ENCODE data around the gene ZNF775. TPM values are rescaled to one million over a fixed set of nuclear protein-coding genes. Genes with fewer than 3 reads are reported as not detected.

The ZNF775 gene
- polyA plus RNA-seq, result 1 to 10 TPM in 1 of 2 donors, under 1 TPM in 1; 0.81 to 1.6 TPM

GRCh38 chr7:150378853-150379440 lies at the start of gene ZNF775:
TSS of gene ZNF775 (plus strand) at chr7:150379330. CDS start at chr7:150388471, 9,141 bp downstream.
- Histone ChIP-seq H3K9me3 (ENCODE audit: control insufficient read depth in 2 of 2, insufficient read depth in 1 of 2, low read depth in 1 of 2, low read length in 1 of 2) (no peaks in the 10 kb centered on the region), H3K36me3 (ENCODE audit: control insufficient read depth in 2 of 2, insufficient read depth in 2 of 2, low read length in 1 of 2) (no peaks in the 10 kb centered on the region), H3K27ac (ENCODE audit: low read depth in 2 of 2, low read length in 1 of 2) (peak within 1 kb of the TSS; percentile 87 to 91), H3K4me3 (ENCODE audit: low read depth in 1 of 2, low read length in 2 of 2) (peak within 1 kb of the TSS; percentile 71 to 85), H3K4me1 (ENCODE audit: control insufficient read depth in 2 of 2, insufficient read depth in 2 of 2, low read length in 1 of 2) (peaks cover 8 to 17% of the 10 kb centered on the region in 2 donors), H3K27me3 (ENCODE audit: control insufficient read depth in 1 of 2, insufficient read depth in 2 of 2, low read length in 2 of 2) (no peaks in the 10 kb centered on the region)
- 0% methylated on average over 60 of the region's 60 CpGs for WGBS, 2 donors

GRCh38 chr7:150329331-150330120 lies 49.6 kb upstream of the ZNF775 start:
- peaks cover 0 to 2% of the 10 kb centered on the region in 2 donors for H3K9me3 ChIP-seq (ENCODE audit: control insufficient read depth in 2 of 2, insufficient read depth in 1 of 2, low read depth in 1 of 2, low read length in 1 of 2)
- peaks cover 3 to 4% of the 10 kb centered on the region in 2 donors for H3K4me1 ChIP-seq (ENCODE audit: control insufficient read depth in 2 of 2, insufficient read depth in 2 of 2, low read length in 1 of 2)
- no peak overlapping the region for H3K4me3 ChIP-seq (ENCODE audit: low read depth in 1 of 2, low read length in 2 of 2)
- no peak overlapping the region for H3K27ac ChIP-seq (ENCODE audit: low read depth in 2 of 2, low read length in 1 of 2)
- no peaks in the 10 kb centered on the region for H3K27me3 ChIP-seq (ENCODE audit: control insufficient read depth in 1 of 2, insufficient read depth in 2 of 2, low read length in 2 of 2)
- H3K36me3 ChIP-seq (ENCODE audit: control insufficient read depth in 2 of 2, insufficient read depth in 2 of 2, low read length in 1 of 2), result peaks cover 8 to 25% of the 10 kb centered on the region in 2 donors
- 82 to 86% methylated on average over 22 of the region's 22 CpGs for WGBS, 2 donors

- peaks cover 2 to 3% of the 10 kb centered on the region in 2 donors for H3K4me1 ChIP-seq (ENCODE audit: control insufficient read depth in 2 of 2, insufficient read depth in 2 of 2, low read length in 1 of 2)
- peaks cover 8 to 25% of the 10 kb centered on the region in 2 donors for H3K36me3 ChIP-seq (ENCODE audit: control insufficient read depth in 2 of 2, insufficient read depth in 2 of 2, low read length in 1 of 2)
- WGBS, 2 donors, result 94 to 95% methylated on average over 19 of the region's 19 CpGs
- no peak overlapping the region for H3K4me3 ChIP-seq (ENCODE audit: low read depth in 1 of 2, low read length in 2 of 2)
- peaks cover 0 to 2% of the 10 kb centered on the region in 2 donors for H3K9me3 ChIP-seq (ENCODE audit: control insufficient read depth in 2 of 2, insufficient read depth in 1 of 2, low read depth in 1 of 2, low read length in 1 of 2)
- H3K27me3 ChIP-seq (ENCODE audit: control insufficient read depth in 1 of 2, insufficient read depth in 2 of 2, low read length in 2 of 2), result no peaks in the 10 kb centered on the region
- no peak overlapping the region for H3K27ac ChIP-seq (ENCODE audit: low read depth in 2 of 2, low read length in 1 of 2)
Measured at GRCh38 chr7:150330211-150330885, 48.8 kb upstream of the ZNF775 start.

GRCh38 chr7:150332852-150333635 lies 46.1 kb upstream of the ZNF775 start:
- no peaks in the 10 kb centered on the region for H3K27me3 ChIP-seq (ENCODE audit: control insufficient read depth in 1 of 2, insufficient read depth in 2 of 2, low read length in 2 of 2)
- H3K4me1 ChIP-seq (ENCODE audit: control insufficient read depth in 2 of 2, insufficient read depth in 2 of 2, low read length in 1 of 2), result peaks cover 3 to 16% of the 10 kb centered on the region in 2 donors
- H3K9me3 ChIP-seq (ENCODE audit: control insufficient read depth in 2 of 2, insufficient read depth in 1 of 2, low read depth in 1 of 2, low read length in 1 of 2), result peaks cover 0 to 2% of the 10 kb centered on the region in 2 donors
- H3K36me3 ChIP-seq (ENCODE audit: control insufficient read depth in 2 of 2, insufficient read depth in 2 of 2, low read length in 1 of 2), result peaks cover 8 to 32% of the 10 kb centered on the region in 2 donors
- H3K27ac ChIP-seq (ENCODE audit: low read depth in 2 of 2, low read length in 1 of 2), result no peak overlapping the region
- 89% methylated on average over 18 of the region's 18 CpGs for WGBS, 2 donors
- H3K4me3 ChIP-seq (ENCODE audit: low read depth in 1 of 2, low read length in 2 of 2), result no peak overlapping the region

- H3K27ac ChIP-seq (ENCODE audit: low read depth in 2 of 2, low read length in 1 of 2), result no peak overlapping the region
- peaks cover 0 to 2% of the 10 kb centered on the region in 2 donors for H3K9me3 ChIP-seq (ENCODE audit: control insufficient read depth in 2 of 2, insufficient read depth in 1 of 2, low read depth in 1 of 2, low read length in 1 of 2)
- no peak overlapping the region for H3K4me3 ChIP-seq (ENCODE audit: low read depth in 1 of 2, low read length in 2 of 2)
- H3K36me3 ChIP-seq (ENCODE audit: control insufficient read depth in 2 of 2, insufficient read depth in 2 of 2, low read length in 1 of 2), result peaks cover 8 to 27% of the 10 kb centered on the region in 2 donors
- 95 to 97% methylated on average over 10 of the region's 10 CpGs for WGBS, 2 donors
- H3K27me3 ChIP-seq (ENCODE audit: control insufficient read depth in 1 of 2, insufficient read depth in 2 of 2, low read length in 2 of 2), result no peaks in the 10 kb centered on the region
- H3K4me1 ChIP-seq (ENCODE audit: control insufficient read depth in 2 of 2, insufficient read depth in 2 of 2, low read length in 1 of 2), result peaks cover 3 to 16% of the 10 kb centered on the region in 2 donors
Measured at GRCh38 chr7:150333659-150334058, 45.5 kb upstream of the ZNF775 start.

- no peak overlapping the region for H3K27ac ChIP-seq (ENCODE audit: low read depth in 2 of 2, low read length in 1 of 2)
- 87 to 90% methylated on average over 8 of the region's 8 CpGs for WGBS, 2 donors
- peaks cover 8 to 23% of the 10 kb centered on the region in 2 donors for H3K36me3 ChIP-seq (ENCODE audit: control insufficient read depth in 2 of 2, insufficient read depth in 2 of 2, low read length in 1 of 2)
- no peaks in the 10 kb centered on the region for H3K27me3 ChIP-seq (ENCODE audit: control insufficient read depth in 1 of 2, insufficient read depth in 2 of 2, low read length in 2 of 2)
- peaks cover 0 to 2% of the 10 kb centered on the region in 2 donors for H3K9me3 ChIP-seq (ENCODE audit: control insufficient read depth in 2 of 2, insufficient read depth in 1 of 2, low read depth in 1 of 2, low read length in 1 of 2)
- H3K4me3 ChIP-seq (ENCODE audit: low read depth in 1 of 2, low read length in 2 of 2), result no peak overlapping the region
- peaks cover 3 to 16% of the 10 kb centered on the region in 2 donors for H3K4me1 ChIP-seq (ENCODE audit: control insufficient read depth in 2 of 2, insufficient read depth in 2 of 2, low read length in 1 of 2)
Measured at GRCh38 chr7:150334108-150334507, 45.0 kb upstream of the ZNF775 start.

- peaks cover 3 to 22% of the 10 kb centered on the region in 2 donors for H3K4me1 ChIP-seq (ENCODE audit: control insufficient read depth in 2 of 2, insufficient read depth in 2 of 2, low read length in 1 of 2)
- no peak overlapping the region for H3K4me3 ChIP-seq (ENCODE audit: low read depth in 1 of 2, low read length in 2 of 2)
- WGBS, 2 donors, result 43 to 46% methylated on average over 7 of the region's 7 CpGs
- H3K27ac ChIP-seq (ENCODE audit: low read depth in 2 of 2, low read length in 1 of 2), result peak overlapping the region; percentile 47 to 52
- H3K9me3 ChIP-seq (ENCODE audit: control insufficient read depth in 2 of 2, insufficient read depth in 1 of 2, low read depth in 1 of 2, low read length in 1 of 2), result peaks cover 0 to 2% of the 10 kb centered on the region in 2 donors
- H3K27me3 ChIP-seq (ENCODE audit: control insufficient read depth in 1 of 2, insufficient read depth in 2 of 2, low read length in 2 of 2), result no peaks in the 10 kb centered on the region
- H3K36me3 ChIP-seq (ENCODE audit: control insufficient read depth in 2 of 2, insufficient read depth in 2 of 2, low read length in 1 of 2), result peaks cover 5 to 17% of the 10 kb centered on the region in 2 donors
Measured at GRCh38 chr7:150335108-150335773, 43.9 kb upstream of the ZNF775 start.

- WGBS, 2 donors, result 50 to 61% methylated on average over 6 of the region's 6 CpGs
- peaks cover 0 to 15% of the 10 kb centered on the region in 2 donors for H3K36me3 ChIP-seq (ENCODE audit: control insufficient read depth in 2 of 2, insufficient read depth in 2 of 2, low read length in 1 of 2)
- no peak overlapping the region for H3K4me3 ChIP-seq (ENCODE audit: low read depth in 1 of 2, low read length in 2 of 2)
Measured at GRCh38 chr7:150335774-150336112, 43.4 kb upstream of the ZNF775 start.

More at GRCh38 chr7:150335774-150336112, 43.4 kb upstream of the ZNF775 start:
- no peaks in the 10 kb centered on the region for H3K27me3 ChIP-seq (ENCODE audit: control insufficient read depth in 1 of 2, insufficient read depth in 2 of 2, low read length in 2 of 2)
- H3K27ac ChIP-seq (ENCODE audit: low read depth in 2 of 2, low read length in 1 of 2), result peak overlapping the region; percentile 47 to 52
- peaks cover 3 to 24% of the 10 kb centered on the region in 2 donors for H3K4me1 ChIP-seq (ENCODE audit: control insufficient read depth in 2 of 2, insufficient read depth in 2 of 2, low read length in 1 of 2)
- peaks cover 0 to 2% of the 10 kb centered on the region in 2 donors for H3K9me3 ChIP-seq (ENCODE audit: control insufficient read depth in 2 of 2, insufficient read depth in 1 of 2, low read depth in 1 of 2, low read length in 1 of 2)
